ENCODE results near the gene KLF15.

- TF ChIP-seq CTCF (IDR thresholded peaks at IDR 0.05) (no peak), POLR2A (IDR thresholded peaks at IDR 0.05) (no peak), EP300 (IDR thresholded peaks at IDR 0.05) (no peak)
Measured at GRCh38 chr3:126307591-126308393, 49.4 kb downstream of the KLF15 start.
